Activated CD4-positive, alpha-beta T cell treated with anti-CD3 and anti-CD28 coated beads, Interleukin-2, amount 50 U/mL, for 16 hours (primary cell): ENCODE data around the gene ACACB.

Experiments used
- DNase-seq: peaks from one replicate; pipeline ENCODE4 v3.0.0-alpha.2; 2020

The ACACB gene

DNA sequence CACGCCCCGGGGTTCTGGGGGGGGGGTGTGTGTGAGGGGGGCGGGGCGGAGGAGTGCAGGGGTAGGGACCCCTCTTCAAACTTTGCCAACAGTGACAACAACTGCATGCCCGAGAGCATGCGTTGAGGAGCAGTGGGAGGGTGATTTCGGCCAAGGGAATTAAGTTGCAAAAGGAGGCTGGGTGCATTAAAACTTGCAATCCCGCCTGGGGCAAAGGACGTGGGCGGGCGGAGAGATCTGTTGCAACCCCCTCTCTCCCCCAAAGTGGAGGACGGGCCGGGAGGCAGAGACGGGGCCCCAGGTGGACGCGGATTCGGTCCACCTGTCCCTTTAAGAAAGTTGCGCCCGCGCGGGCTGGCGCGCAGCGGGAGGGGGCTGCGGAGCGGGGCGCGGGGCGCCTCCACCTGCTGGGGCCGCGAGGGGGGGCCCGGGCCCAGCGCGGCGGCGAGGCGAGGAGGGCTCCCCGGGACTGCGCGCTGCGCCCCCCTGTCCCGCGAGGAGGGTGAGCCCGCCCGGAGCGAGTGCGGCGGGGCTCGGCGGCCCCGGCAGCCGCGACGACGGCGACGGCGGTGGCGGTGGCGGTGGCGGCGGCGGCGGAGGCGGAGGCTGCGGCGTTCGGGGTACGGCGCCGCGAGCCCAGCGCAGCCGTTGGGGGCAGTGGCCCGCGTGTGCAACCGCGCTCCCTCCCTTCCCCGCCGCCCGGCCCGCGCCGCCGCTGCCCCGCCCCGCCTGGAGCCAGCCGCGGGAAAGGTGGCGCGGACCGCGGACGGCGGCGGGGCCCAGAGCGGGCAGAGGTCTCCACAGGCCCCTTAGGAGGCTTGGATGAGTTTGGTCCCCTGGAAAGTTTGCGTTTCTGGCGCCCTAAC lies 193.2 kb downstream of the ACACB start:
- no peak for DNase-seq

- DNase-seq = no peak
Measured at GRCh38 chr12:109310247-109311125, 194.1 kb downstream of the ACACB start.
